ENCODE measurements around the gene TRIM45. TPM values are rescaled to one million over a fixed set of nuclear protein-coding genes. Genes with fewer than 3 reads are reported as not detected.

The TRIM45 gene
- total RNA-seq, 2 experiments from 2014 or later, result not detected

GRCh38 chr1:117143172-117143571 lies 21.6 kb upstream of the TRIM45 start:
- CTCF ChIA-PET (ENCODE audit: unreplicated experiment), result no interaction called here

GRCh38 chr1:117142200-117142599 lies 20.7 kb upstream of the TRIM45 start:
- Histone ChIP-seq H3K4me1 (ENCODE audit: insufficient read depth, low read length, poor library complexity, severe bottlenecking) (no peaks in the 10 kb centered on the region), H3K27ac (ENCODE audit: low read depth, low read length, poor library complexity, severe bottlenecking) (no peak overlapping the region), H3K4me3 (ENCODE audit: low read depth, low read length, poor library complexity, severe bottlenecking) (no peak overlapping the region), H3K79me2 (ENCODE audit: insufficient read depth, low read depth, low read length) (no peaks in the 10 kb centered on the region), H3K36me3 (ENCODE audit: insufficient read depth, low read length) (no peaks in the 10 kb centered on the region), H3K9me2 (ENCODE audit: insufficient read depth, low read length) (no peaks in the 10 kb centered on the region), H3K9me3 (ENCODE audit: low read length) (no peaks in the 10 kb centered on the region), H4K20me1 (ENCODE audit: insufficient read depth, low read length) (no peaks in the 10 kb centered on the region), H2AFZ (ENCODE audit: low read length) (no peak overlapping the region), H3K4me2 (ENCODE audit: low read length) (no peak overlapping the region)
- BruUV-seq (replicated peaks), result no TSS peak
- TF ChIP-seq EZH2phosphoT487 (IDR thresholded peaks at IDR 0.05; ENCODE audit: borderline replicate concordance, low read depth, low read length) (no peak), CTCF (conservative IDR thresholded peaks at IDR 0.05; ENCODE audit: low read length) (no peak)
- POLR2A ChIA-PET, result no interaction called here
- CTCF ChIA-PET (ENCODE audit: unreplicated experiment), result no interaction called here
- intact Hi-C loops (cut with micrococcal nuclease; ENCODE audit: unreplicated experiment), result no loop called here
- DNase-seq (ENCODE audit: low spot score), result no peak

More at GRCh38 chr1:117143172-117143571, 21.6 kb upstream of the TRIM45 start:
- TF ChIP-seq EZH2phosphoT487 (IDR thresholded peaks at IDR 0.05; ENCODE audit: borderline replicate concordance, low read depth, low read length) (no peak), CTCF (conservative IDR thresholded peaks at IDR 0.05; ENCODE audit: low read length) (no peak)
- H3K9me2 ChIP-seq (ENCODE audit: insufficient read depth, low read length), result no peaks in the 10 kb centered on the region
- no peaks in the 10 kb centered on the region for H4K20me1 ChIP-seq (ENCODE audit: insufficient read depth, low read length)
- POLR2A ChIA-PET, result interaction anchor here (0.5 to 0.6 kb wide), 2 partner anchors 33 to 322 kb away, joined by 3 read pairs; no protein-coding TSS in a partner anchor
- H3K4me2 ChIP-seq (ENCODE audit: low read length), result no peak overlapping the region
- H3K36me3 ChIP-seq (ENCODE audit: insufficient read depth, low read length), result no peaks in the 10 kb centered on the region
- no peak overlapping the region for H3K27ac ChIP-seq (ENCODE audit: low read depth, low read length, poor library complexity, severe bottlenecking)
- no peaks in the 10 kb centered on the region for H3K79me2 ChIP-seq (ENCODE audit: insufficient read depth, low read depth, low read length)
- intact Hi-C loops (cut with micrococcal nuclease; ENCODE audit: unreplicated experiment), result no loop called here
- BruUV-seq (replicated peaks), result no TSS peak
- DNase-seq (ENCODE audit: low spot score), result no peak
- no peaks in the 10 kb centered on the region for H3K4me1 ChIP-seq (ENCODE audit: insufficient read depth, low read length, poor library complexity, severe bottlenecking)
- H3K9me3 ChIP-seq (ENCODE audit: low read length), result no peaks in the 10 kb centered on the region
- no peak overlapping the region for H2AFZ ChIP-seq (ENCODE audit: low read length)
- H3K4me3 ChIP-seq (ENCODE audit: low read depth, low read length, poor library complexity, severe bottlenecking), result no peak overlapping the region

- H3K4me1 ChIP-seq (ENCODE audit: insufficient read depth, low read length, poor library complexity, severe bottlenecking), result no peaks in the 10 kb centered on the region
- no peak for DNase-seq (ENCODE audit: low spot score)
- no peaks in the 10 kb centered on the region for H4K20me1 ChIP-seq (ENCODE audit: insufficient read depth, low read length)
- POLR2A ChIA-PET, result no interaction called here
- CTCF ChIA-PET (ENCODE audit: unreplicated experiment), result no interaction called here
- intact Hi-C loops (cut with micrococcal nuclease; ENCODE audit: unreplicated experiment), result no loop called here
- no TSS peak for BruUV-seq (replicated peaks)
- H2AFZ ChIP-seq (ENCODE audit: low read length), result no peak overlapping the region
- no peak for TF ChIP-seq EZH2phosphoT487 (IDR thresholded peaks at IDR 0.05; ENCODE audit: borderline replicate concordance, low read depth, low read length)
- no peak for TF ChIP-seq CTCF (conservative IDR thresholded peaks at IDR 0.05; ENCODE audit: low read length)
- no peaks in the 10 kb centered on the region for H3K9me3 ChIP-seq (ENCODE audit: low read length)
- no peak overlapping the region for H3K27ac ChIP-seq (ENCODE audit: low read depth, low read length, poor library complexity, severe bottlenecking)
- no peak overlapping the region for H3K4me2 ChIP-seq (ENCODE audit: low read length)
- H3K4me3 ChIP-seq (ENCODE audit: low read depth, low read length, poor library complexity, severe bottlenecking), result no peak overlapping the region
- H3K9me2 ChIP-seq (ENCODE audit: insufficient read depth, low read length), result no peaks in the 10 kb centered on the region
- no peaks in the 10 kb centered on the region for H3K79me2 ChIP-seq (ENCODE audit: insufficient read depth, low read depth, low read length)
- no peaks in the 10 kb centered on the region for H3K36me3 ChIP-seq (ENCODE audit: insufficient read depth, low read length)
These were observed 17.0 kb upstream of the TRIM45 start for GRCh38 chr1:117138561-117138960.

All from OCI-LY7 (cell line).